GM21447 (cell line): Measurements from ENCODE around the gene YAF2.

Experiments
- ATAC-seq: cut with Tn5 transposase; IDR thresholded peaks from one replicate; pipeline ENCODE4 v1.9.1; 2021; ENCODE audit not compliant: unreplicated experiment

The YAF2 gene

GRCh38 chr12:42238240-42239140, at the start of gene YAF2:
Gene YAF2, minus strand, starts transcription at chr12:42238248. Its CDS starts 68 bp downstream, at chr12:42238180.
- peak; percentile 84 for ATAC-seq

GRCh38 chr12:42286741-42287140, 48.7 kb upstream of the YAF2 start:
- ATAC-seq, result no peak

GRCh38 chr12:42285431-42285830, 47.4 kb upstream of the YAF2 start:
- no peak for ATAC-seq

- no peak for ATAC-seq
These were observed 46.8 kb upstream of the YAF2 start for GRCh38 chr12:42284876-42285275.

- ATAC-seq, result no peak
These were observed 46.1 kb upstream of the YAF2 start for GRCh38 chr12:42284157-42284556.

GRCh38 chr12:42283739-42284138, 45.7 kb upstream of the YAF2 start:
- no peak for ATAC-seq

GRCh38 chr12:42282294-42282693, 44.2 kb upstream of the YAF2 start:
- no peak for ATAC-seq

- ATAC-seq, result no peak
These were observed 43.8 kb upstream of the YAF2 start for GRCh38 chr12:42281844-42282243.

GRCh38 chr12:42281278-42281677, 43.2 kb upstream of the YAF2 start:
- ATAC-seq, result no peak

GRCh38 chr12:42278128-42278510, 40.1 kb upstream of the YAF2 start:
- no peak for ATAC-seq

GRCh38 chr12:42277396-42278127, 39.5 kb upstream of the YAF2 start:
- ATAC-seq, result no peak

- no peak for ATAC-seq
These were observed 37.5 kb upstream of the YAF2 start for GRCh38 chr12:42275499-42275898.

GRCh38 chr12:42273706-42274105, 35.7 kb upstream of the YAF2 start:
- no peak for ATAC-seq

GRCh38 chr12:42270596-42270995, 32.5 kb upstream of the YAF2 start:
- ATAC-seq, result no peak

GRCh38 chr12:42267413-42268190, 29.6 kb upstream of the YAF2 start:
- no peak for ATAC-seq

GRCh38 chr12:42266579-42267230, 28.7 kb upstream of the YAF2 start:
- ATAC-seq, result no peak

GRCh38 chr12:42262271-42262670, 24.2 kb upstream of the YAF2 start:
- no peak for ATAC-seq

- no peak for ATAC-seq
These were observed 23.7 kb upstream of the YAF2 start for GRCh38 chr12:42261708-42262107.

GRCh38 chr12:42260518-42260917, 22.5 kb upstream of the YAF2 start:
- no peak for ATAC-seq

GRCh38 chr12:42259699-42260098, 21.7 kb upstream of the YAF2 start:
- no peak for ATAC-seq

- no peak for ATAC-seq
These were observed 17.8 kb upstream of the YAF2 start for GRCh38 chr12:42255866-42256261.
